Mucosa of descending colon (tissue), 3 donors: ENCODE measurements around the gene TSPAN18. TPM values are rescaled to one million over a fixed set of nuclear protein-coding genes. Genes with fewer than 3 reads are reported as not detected.

Experiments used
- ATAC-seq: fragments of 200-7000 bp; cut with Tn5 transposase; one replicate; pipeline ENCODE4 v1.9.1; 2020; ENCODE audit warnings: mild to moderate bottlenecking, moderate library complexity
- DNase-seq, 3 donors: peaks; one replicate each; pipeline ENCODE4 v3.0.0-alpha.2; 2020
- H3K36me3 ChIP-seq: fragments of 200-600 bp; one replicate; pipeline ENCODE4 v1.8.0; 2021; ENCODE audit warnings: low read depth, mild to moderate bottlenecking
- H3K4me1 ChIP-seq: fragments of 200-600 bp; one replicate; pipeline ENCODE4 v1.8.0; 2021; ENCODE audit warnings: low read depth, mild to moderate bottlenecking
- H3K4me3 ChIP-seq: fragments of 200-600 bp; one replicate; pipeline ENCODE4 v1.8.0; 2021; ENCODE audit warnings: mild to moderate bottlenecking
- H3K9me3 ChIP-seq: fragments of 200-600 bp; one replicate; pipeline ENCODE4 v1.8.0; 2021; ENCODE audit warnings: mild to moderate bottlenecking
- CTCF ChIP-seq: fragments of 200-600 bp; IDR thresholded peaks from one replicate; pipeline ENCODE4 v1.8.0; 2022; ENCODE audit warnings: antibody characterized with exemption, mild to moderate bottlenecking
- intact Hi-C, 2 donors: fragments of 100-400 bp; cut with DNase I in 1 of 2; cut with micrococcal nuclease in 1 of 2; formaldehyde crosslinking; loops; one replicate each; pipeline versions ENCODE4 v1.11.0 to v1.11.1; 2022; cut with DNase I, micrococcal nuclease
- total RNA-seq, 3 donors: library from RNA; stranded (reverse); fragmentation: NEBNext Ultra II Directional in 2 of 3; extraction: Animal tissue kit (Norgen Biotek cat#: 25700) in 2 of 3; gene quantifications; one replicate each; pipeline versions ENCODE4 v1.2.1 to v1.2.4, GENCODE V29; 2021 to 2023
- donor health status: DM: no; HTN: no; CAD: no; lungs with moderate emphysema.
- donor health status: DM: no; HTN: no; CAD: no.
- donor health status: DM: no; HTN: yes; CAD: no.

The TSPAN18 gene
- total RNA-seq, 3 donors from 2014 or later: 3.6 to 63.2 (median 8.5) TPM

GRCh38 chr11:44795803-44796535 lies 69.2 kb downstream of the TSPAN18 start:
- Histone ChIP-seq H3K36me3 (no peaks in the 10 kb centered on the region), H3K4me1 (no peaks in the 10 kb centered on the region), H3K4me3 (no peak overlapping the region), H3K9me3 (no peaks in the 10 kb centered on the region)
- no peak for TF ChIP-seq CTCF
- intact Hi-C loops: no loop called here
- ATAC-seq (no peak), DNase-seq (no peak)

- intact Hi-C loops: no loop called here
- no peak for TF ChIP-seq CTCF
- no peaks in the 10 kb centered on the region for H3K4me1 ChIP-seq
- no peaks in the 10 kb centered on the region for H3K9me3 ChIP-seq
- DNase-seq (no peak), ATAC-seq (no peak)
- H3K36me3 ChIP-seq: no peaks in the 10 kb centered on the region
- no peak overlapping the region for H3K4me3 ChIP-seq
Observed at GRCh38 chr11:44797051-44797450, 70.3 kb downstream of the TSPAN18 start.

DNA sequence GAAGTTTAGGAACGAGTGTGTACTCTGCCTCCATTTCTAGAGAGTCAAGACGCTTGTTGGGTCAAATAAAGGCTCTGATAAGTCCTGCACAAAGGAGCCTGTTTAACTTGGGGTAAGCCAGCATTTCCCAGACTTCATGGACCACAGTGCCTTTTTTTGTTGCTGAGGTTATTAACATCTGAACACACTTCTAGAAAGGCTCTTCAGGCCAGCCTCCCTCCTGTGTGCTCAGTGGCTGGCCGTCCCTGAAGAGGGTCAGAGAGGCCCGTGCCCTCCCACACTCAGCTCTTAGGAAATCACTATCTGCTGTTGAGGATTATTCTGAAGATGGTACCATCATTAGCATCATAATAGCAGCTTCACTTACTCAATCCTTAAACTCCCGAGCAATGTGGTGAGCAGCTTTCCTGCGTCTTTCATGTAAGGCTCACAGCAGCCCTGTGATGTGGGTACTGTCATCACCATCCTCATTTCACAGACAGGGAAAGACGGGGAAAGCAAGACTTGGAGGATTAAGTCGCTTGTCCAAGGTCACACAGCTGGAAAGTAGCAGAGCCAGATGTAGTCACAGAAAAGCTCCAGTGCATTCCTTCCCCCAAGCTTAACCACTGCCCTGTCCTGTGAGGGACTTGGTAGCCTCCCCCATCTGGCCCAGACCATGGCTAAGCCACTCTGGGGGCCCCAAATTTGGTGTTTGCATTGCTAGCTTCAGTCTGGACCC lies 71.3 kb downstream of the TSPAN18 start:
- no peak for TF ChIP-seq CTCF
- DNase-seq: no peak
- intact Hi-C loops: no loop called here
- ATAC-seq: peak; percentile 49
- Histone ChIP-seq H3K9me3 (no peaks in the 10 kb centered on the region), H3K36me3 (no peaks in the 10 kb centered on the region), H3K4me1 (no peaks in the 10 kb centered on the region), H3K4me3 (no peak overlapping the region)

DNA sequence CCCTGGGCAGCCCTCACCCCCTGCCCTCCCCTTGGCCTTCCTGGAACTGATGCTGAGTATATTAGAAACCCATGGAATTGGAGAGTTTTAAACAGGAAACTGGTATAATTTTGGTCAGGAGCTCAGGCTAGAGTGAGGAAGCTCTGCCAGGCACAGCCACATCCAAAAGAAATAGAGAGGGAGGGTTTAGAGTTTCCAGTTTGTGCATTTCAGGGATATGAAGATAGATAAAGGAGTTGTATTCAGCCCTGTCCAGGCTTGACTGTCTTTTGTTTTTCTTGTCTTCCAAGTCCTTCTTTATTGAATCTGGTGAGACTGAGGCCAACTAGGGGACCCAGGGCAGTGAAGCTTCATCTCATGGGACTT lies 71.8 kb downstream of the TSPAN18 start:
- no peaks in the 10 kb centered on the region for H3K4me1 ChIP-seq
- no peak overlapping the region for H3K4me3 ChIP-seq
- H3K9me3 ChIP-seq: no peaks in the 10 kb centered on the region
- intact Hi-C loops: no loop called here
- DNase-seq (no peak), ATAC-seq (peak; percentile 7)
- no peak for TF ChIP-seq CTCF
- H3K36me3 ChIP-seq: no peaks in the 10 kb centered on the region

DNA sequence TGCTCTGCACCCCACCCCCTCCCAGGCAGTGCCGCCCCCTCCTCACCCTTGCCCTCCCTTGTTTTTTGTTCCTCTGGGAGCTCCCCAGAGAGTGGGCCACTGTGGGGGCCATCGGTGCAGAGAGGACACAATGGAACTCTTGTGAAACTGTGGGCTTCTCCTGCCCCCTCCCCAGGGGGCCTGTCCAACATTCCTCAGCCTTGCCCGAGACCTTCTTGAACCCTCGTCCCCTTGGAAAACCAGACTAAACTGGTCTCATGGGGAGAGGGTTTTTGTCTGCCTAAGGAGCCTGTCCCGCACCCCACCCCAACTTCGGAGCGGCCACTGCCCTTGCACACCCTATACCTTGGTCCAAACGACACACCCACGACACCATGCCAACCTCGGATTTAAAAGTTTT lies 72.2 kb downstream of the TSPAN18 start:
- intact Hi-C loops: no loop called here
- H3K4me3 ChIP-seq: no peak overlapping the region
- no peaks in the 10 kb centered on the region for H3K36me3 ChIP-seq
- no peaks in the 10 kb centered on the region for H3K4me1 ChIP-seq
- no peak for DNase-seq
- no peaks in the 10 kb centered on the region for H3K9me3 ChIP-seq
- ATAC-seq: no peak
- TF ChIP-seq CTCF: no peak
